KMS-11 (cell line): Measurements from ENCODE around the gene PROM2.

Experiments used
- H2AFZ ChIP-seq: fragments of 200-600 bp; sonication (generic); 2 replicates; pipeline ENCODE4 v1.6.1; 2016; ENCODE audit warnings: antibody characterized with exemption, mixed run types, low read depth
- H3K27ac ChIP-seq: fragments of 200-600 bp; sonication (generic); 2 replicates; pipeline ENCODE4 v1.6.1; 2016; ENCODE audit warnings: mild to moderate bottlenecking, mixed run types
- H3K27me3 ChIP-seq: fragments of 200-600 bp; sonication (generic); 2 replicates; pipeline ENCODE4 v1.6.1; 2017; ENCODE audit warnings: mild to moderate bottlenecking, low read depth, mixed run types, moderate library complexity; ENCODE audit not compliant: insufficient read depth
- H3K36me3 ChIP-seq: fragments of 200-600 bp; sonication (generic); 2 replicates; pipeline ENCODE4 v1.6.1; 2017; ENCODE audit warnings: mild to moderate bottlenecking, mixed run types; ENCODE audit not compliant: insufficient read depth
- H3K4me1 ChIP-seq: fragments of 200-600 bp; sonication (generic); 2 replicates; pipeline ENCODE4 v1.6.1; 2016; ENCODE audit warnings: mild to moderate bottlenecking, low read depth, mixed run types; ENCODE audit not compliant: poor library complexity, severe bottlenecking
- H3K4me2 ChIP-seq: fragments of 200-600 bp; sonication (generic); 2 replicates; pipeline ENCODE4 v1.7.0; 2016; ENCODE audit warnings: mild to moderate bottlenecking, mixed run types
- H3K4me3 ChIP-seq: fragments of 200-600 bp; sonication (generic); IDR thresholded peaks from 2 replicates; pipeline ENCODE4 v1.6.1; 2017; ENCODE audit warnings: low read depth, low read length, mixed read lengths; ENCODE audit not compliant: insufficient read depth
- H3K79me2 ChIP-seq: fragments of 200-600 bp; sonication (generic); 2 replicates; pipeline ENCODE4 v1.6.1; 2016; ENCODE audit warnings: low read depth, mixed run types; ENCODE audit not compliant: insufficient read depth
- H3K9ac ChIP-seq: fragments of 200-600 bp; sonication (generic); 2 replicates; pipeline ENCODE4 v1.6.1; 2016; ENCODE audit warnings: mild to moderate bottlenecking, mixed run types
- H4K20me1 ChIP-seq: fragments of 200-600 bp; sonication (generic); 2 replicates; pipeline ENCODE4 v1.6.1; 2016; ENCODE audit warnings: mild to moderate bottlenecking, mixed run types; ENCODE audit not compliant: insufficient read depth
- TF ChIP-seq, protein P1 (sequence below): fragments of 200-600 bp; sonication (generic); conservative IDR thresholded peaks from 2 replicates; pipeline ENCODE4 v1.6.1; 2017; ENCODE audit warnings: low read depth, mild to moderate bottlenecking, antibody characterized with exemption, low read length, moderate library complexity, mixed read lengths

Gene PROM2

DNA sequence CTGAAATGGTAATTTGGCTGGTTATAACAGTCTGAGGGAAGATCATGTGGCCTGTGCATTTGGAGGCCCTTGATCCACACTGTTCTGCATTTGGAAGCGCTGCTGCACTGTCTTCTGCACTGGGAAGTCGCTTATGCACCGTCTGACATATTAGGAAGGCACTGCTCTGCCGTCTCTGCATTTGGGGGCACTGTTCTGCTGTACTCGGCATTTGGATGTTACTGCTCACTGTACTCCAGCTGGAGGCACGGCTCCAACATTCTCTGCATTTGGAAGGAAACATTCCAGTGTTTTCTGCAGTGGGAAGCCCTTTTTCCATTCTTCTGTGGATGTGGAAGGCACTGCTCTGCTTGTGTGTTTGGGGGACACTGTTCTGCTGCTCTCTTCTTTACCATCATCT is 9.6 kb upstream of the PROM2 start:
- H3K79me2 ChIP-seq = no peaks in the 10 kb centered on the region
- TF ChIP-seq, protein P1, sequence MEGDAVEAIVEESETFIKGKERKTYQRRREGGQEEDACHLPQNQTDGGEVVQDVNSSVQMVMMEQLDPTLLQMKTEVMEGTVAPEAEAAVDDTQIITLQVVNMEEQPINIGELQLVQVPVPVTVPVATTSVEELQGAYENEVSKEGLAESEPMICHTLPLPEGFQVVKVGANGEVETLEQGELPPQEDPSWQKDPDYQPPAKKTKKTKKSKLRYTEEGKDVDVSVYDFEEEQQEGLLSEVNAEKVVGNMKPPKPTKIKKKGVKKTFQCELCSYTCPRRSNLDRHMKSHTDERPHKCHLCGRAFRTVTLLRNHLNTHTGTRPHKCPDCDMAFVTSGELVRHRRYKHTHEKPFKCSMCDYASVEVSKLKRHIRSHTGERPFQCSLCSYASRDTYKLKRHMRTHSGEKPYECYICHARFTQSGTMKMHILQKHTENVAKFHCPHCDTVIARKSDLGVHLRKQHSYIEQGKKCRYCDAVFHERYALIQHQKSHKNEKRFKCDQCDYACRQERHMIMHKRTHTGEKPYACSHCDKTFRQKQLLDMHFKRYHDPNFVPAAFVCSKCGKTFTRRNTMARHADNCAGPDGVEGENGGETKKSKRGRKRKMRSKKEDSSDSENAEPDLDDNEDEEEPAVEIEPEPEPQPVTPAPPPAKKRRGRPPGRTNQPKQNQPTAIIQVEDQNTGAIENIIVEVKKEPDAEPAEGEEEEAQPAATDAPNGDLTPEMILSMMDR = no peak
- H3K36me3 ChIP-seq = no peaks in the 10 kb centered on the region
- H3K27ac ChIP-seq = no peak overlapping the region
- no peak overlapping the region for H2AFZ ChIP-seq
- no peaks in the 10 kb centered on the region for H3K27me3 ChIP-seq
- H3K4me3 ChIP-seq = no peak overlapping the region
- no peak overlapping the region for H3K4me2 ChIP-seq
- no peaks in the 10 kb centered on the region for H3K4me1 ChIP-seq
- no peaks in the 10 kb centered on the region for H4K20me1 ChIP-seq
- no peak overlapping the region for H3K9ac ChIP-seq

- Histone ChIP-seq H3K79me2 (no peaks in the 10 kb centered on the region), H3K4me2 (no peak overlapping the region), H3K4me1 (no peaks in the 10 kb centered on the region), H4K20me1 (no peaks in the 10 kb centered on the region), H3K27ac (no peak overlapping the region), H2AFZ (no peak overlapping the region), H3K4me3 (no peak overlapping the region), H3K9ac (no peak overlapping the region), H3K36me3 (no peaks in the 10 kb centered on the region), H3K27me3 (no peaks in the 10 kb centered on the region)
- TF ChIP-seq, protein P1 = no peak
Measured at GRCh38 chr2:95265182-95265581, 9.1 kb upstream of the PROM2 start.

DNA sequence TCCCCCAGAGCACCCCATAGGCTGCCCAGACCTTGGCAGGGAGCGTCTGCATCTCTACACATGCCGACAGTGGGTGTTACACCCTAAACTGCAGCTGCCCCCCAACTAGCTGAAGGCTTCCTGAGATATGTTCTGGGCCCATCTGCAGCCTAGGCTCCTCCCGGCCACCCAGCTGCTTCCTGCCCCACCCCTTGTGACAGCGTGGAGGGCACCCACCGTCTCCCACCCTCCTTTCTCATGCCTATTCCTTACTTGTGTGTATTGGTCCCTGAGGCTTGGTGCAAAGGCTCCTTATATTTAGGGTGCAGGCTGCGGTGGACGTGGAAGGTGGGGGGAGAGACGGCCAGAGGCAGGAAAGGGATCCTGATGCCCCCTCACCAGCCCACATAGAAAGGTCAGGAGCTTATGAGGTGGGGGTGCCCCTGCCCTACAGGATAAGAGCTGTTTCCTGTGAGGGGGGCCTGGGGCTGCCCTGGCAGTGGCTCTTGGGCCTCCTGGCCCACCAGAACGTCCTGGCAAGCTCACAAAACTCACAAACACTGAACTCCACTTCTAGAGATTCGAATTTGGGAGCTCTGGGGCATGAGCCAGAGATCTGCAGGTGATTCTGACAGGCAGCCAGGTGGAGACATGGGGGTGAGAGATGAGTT is 7.3 kb upstream of the PROM2 start:
- H3K4me2 ChIP-seq = no peak overlapping the region
- H3K27ac ChIP-seq = no peak overlapping the region

GRCh38 chr2:95267458-95268210 is 6.6 kb upstream of the PROM2 start:
- H3K4me2 ChIP-seq = no peak overlapping the region
- TF ChIP-seq, protein P1 = no peak
- H3K4me3 ChIP-seq = no peak overlapping the region
- H3K27ac ChIP-seq = no peak overlapping the region
- H3K79me2 ChIP-seq = no peaks in the 10 kb centered on the region
- H3K27me3 ChIP-seq = no peaks in the 10 kb centered on the region
- H2AFZ ChIP-seq = no peak overlapping the region
- no peaks in the 10 kb centered on the region for H3K36me3 ChIP-seq
- H3K9ac ChIP-seq = no peak overlapping the region
- no peaks in the 10 kb centered on the region for H4K20me1 ChIP-seq
- H3K4me1 ChIP-seq = no peaks in the 10 kb centered on the region

More for the DNA sequence above, 7.3 kb upstream of the PROM2 start:
- TF ChIP-seq, protein P1 = no peak
- Histone ChIP-seq H3K79me2 (no peaks in the 10 kb centered on the region), H3K4me1 (no peaks in the 10 kb centered on the region), H2AFZ (no peak overlapping the region), H4K20me1 (no peaks in the 10 kb centered on the region), H3K36me3 (no peaks in the 10 kb centered on the region), H3K9ac (no peak overlapping the region), H3K4me3 (no peak overlapping the region), H3K27me3 (no peaks in the 10 kb centered on the region)
